ENCODE results near the gene CELF1.

Gene CELF1

DNA sequence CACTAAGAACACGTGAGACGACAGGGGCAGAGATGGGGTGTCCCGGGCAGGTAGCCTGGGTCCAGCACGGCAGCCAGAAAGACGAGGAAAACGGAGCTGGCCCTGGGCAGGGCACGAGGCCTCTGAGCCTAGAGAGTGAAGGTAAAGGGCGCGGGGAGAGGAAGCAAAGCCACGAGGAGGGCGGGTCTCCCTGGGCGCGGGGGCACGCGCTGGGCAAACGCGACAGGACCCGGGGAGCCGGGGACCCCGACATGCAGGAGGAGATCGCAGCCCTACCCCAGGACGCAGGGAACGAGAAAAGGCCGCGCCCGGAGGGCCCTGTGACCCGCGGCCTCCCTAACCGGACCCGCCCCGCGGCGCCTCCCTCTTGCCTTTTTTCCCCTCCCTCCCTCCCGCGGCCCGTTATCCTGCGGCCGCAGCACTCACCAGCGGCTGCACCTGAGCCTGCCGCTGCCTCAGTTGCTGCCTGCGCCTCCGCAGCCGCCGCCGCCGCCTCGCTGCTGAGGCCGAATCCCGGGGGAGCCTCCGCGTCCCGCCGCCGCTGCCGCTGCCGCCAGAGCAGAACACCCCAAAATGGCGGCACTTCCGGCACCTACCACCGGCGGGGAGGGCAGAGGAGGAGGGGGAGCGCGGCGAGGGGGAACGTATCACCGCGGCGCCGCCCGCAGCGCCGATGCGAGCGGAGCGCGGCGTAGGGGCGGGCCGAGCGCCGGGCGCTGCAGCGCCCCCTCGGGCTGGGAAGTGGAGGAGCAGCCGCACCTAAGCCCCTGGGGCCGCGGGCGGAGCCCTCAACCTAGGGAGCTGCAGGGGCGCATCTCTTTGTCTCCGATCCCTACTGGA is at the start of gene CELF1:
Gene CELF1 (minus strand): TSS at position 567 of the 840 bp plus-strand sequence. CDS start 53,609 bp downstream, outside the sequence.
- DNase-seq: peak; percentile 97

GRCh38 chr11:47599902-47600301 is 47.0 kb upstream of the CELF1 start:
- no peak for DNase-seq

- no peak for DNase-seq
Measured at GRCh38 chr11:47595967-47596366, 43.0 kb upstream of the CELF1 start.

- DNase-seq: no peak
Measured at GRCh38 chr11:47595029-47595428, 42.1 kb upstream of the CELF1 start.

DNA sequence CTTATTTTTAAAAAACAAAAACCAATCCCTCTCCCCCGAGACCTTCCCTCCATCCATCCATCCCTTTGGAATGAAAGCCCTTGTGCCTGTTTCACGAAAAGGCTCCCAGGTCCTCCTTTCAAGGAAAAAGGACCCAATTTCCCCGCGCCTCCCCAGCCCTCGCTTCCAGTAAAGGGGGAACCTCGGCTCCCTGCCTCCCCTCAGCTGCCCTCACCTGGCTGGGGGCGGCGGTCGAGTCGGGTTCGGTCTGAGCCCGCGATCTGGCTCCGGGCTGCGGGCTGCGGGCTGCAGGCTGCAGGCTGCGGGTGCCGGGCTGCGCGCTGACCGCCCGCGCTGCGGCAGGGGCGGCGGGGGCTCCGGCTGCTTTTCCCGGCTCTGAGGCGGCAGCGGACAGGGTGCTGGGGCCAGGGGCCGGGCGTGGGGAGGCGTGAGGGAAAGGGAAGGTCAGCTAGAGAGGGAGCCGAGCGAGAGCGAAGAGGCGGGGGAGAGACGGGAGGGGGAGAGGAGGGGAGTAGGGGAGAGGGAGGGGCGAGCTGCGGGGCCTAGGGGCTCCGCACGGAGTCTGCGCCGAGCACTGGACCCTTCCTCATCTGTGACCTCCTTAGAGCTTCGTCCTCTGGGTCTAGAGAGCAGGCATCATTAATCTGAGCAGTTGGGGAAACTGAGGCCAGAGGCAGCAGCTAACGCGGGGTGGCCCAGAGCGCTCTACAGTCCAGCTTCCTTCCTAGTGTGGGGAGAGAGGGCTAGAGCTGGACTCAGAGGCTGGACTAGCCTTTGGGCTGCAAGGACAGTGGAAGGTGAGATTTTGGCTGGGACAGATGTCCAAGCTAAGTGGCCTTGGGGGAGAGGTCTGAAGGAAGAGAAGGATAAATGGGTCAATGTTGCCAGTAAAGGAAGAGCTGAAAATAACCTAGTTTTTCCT is 41.3 kb upstream of the CELF1 start, which contains the start of gene C1QTNF4:
Gene C1QTNF4 (minus strand): TSS at position 478 of the 922 bp plus-strand sequence. CDS start 3,601 bp downstream, outside the sequence.
- DNase-seq: no peak

- no peak for DNase-seq
Measured at GRCh38 chr11:47593492-47593933, 40.6 kb upstream of the CELF1 start.

- no peak for DNase-seq
Measured at GRCh38 chr11:47592970-47593369, 40.0 kb upstream of the CELF1 start.

DNA sequence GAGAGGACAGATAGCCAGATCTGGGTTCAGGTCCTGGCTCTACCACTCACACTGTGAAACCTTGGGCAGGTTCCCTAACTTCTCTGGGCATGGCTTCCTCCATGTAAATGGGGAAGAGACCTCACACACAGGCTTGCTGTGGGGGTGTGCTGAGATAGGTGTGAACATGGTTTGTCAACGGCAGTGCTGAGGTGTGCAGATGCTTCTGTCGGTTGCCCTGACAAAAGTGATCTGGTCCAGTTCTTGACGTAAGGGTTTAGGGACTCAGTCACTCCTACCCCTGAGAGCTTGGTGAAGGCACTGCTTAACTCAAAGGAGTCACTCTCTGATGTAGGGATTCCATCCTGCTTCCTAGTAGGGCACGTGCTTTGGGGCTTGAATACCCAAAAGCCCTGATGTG is 39.3 kb upstream of the CELF1 start:
- DNase-seq: no peak

DNA sequence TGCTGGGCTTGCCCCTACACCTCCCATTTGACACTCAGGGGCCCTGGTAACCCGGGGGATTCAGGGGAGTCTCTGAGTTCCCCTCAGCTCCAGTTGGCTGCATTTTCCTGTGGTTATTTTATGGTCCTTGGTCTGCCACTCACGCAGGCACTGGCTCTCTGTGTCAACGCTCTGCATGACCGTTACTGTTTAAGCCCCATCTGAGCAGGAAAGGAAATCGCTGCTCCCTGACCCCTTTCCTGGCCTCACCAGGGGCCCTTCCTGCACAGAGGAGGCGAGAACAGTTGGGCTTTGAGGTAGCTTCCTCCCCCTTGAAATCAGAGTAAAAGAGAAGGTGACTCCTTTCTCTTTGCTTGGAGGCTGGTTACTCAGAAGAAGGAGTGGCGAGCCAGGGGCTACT is 38.8 kb upstream of the CELF1 start:
- no peak for DNase-seq

GRCh38 chr11:47589977-47590861 is 37.3 kb upstream of the CELF1 start:
- no peak for DNase-seq

DNA sequence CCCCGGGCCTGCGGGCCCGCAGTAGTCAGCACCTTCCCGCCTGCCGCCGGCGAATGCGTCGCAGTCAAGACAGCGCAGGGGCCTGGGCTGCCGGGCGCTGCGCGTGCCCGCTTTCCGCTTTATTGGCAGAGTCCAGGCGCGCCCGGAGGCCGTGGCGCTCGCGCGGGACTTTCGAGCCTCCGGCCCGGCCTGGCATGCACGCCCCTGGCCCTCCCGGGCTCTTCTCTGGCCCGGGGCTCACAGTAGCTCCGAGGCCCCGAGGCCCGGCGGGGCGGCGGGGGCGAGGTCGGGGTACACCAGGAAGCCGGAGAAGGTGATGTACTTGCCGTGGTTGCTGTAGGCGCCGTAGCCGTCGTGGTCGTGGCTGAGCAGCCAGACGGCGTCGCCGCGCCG is 36.6 kb upstream of the CELF1 start:
- no peak for DNase-seq

GRCh38 chr11:47589118-47589517 is 36.2 kb upstream of the CELF1 start:
- DNase-seq: no peak

- DNase-seq: no peak
Measured at GRCh38 chr11:47587723-47588326, 34.9 kb upstream of the CELF1 start.

GRCh38 chr11:47587039-47587716 is 34.2 kb upstream of the CELF1 start:
- no peak for DNase-seq

DNA sequence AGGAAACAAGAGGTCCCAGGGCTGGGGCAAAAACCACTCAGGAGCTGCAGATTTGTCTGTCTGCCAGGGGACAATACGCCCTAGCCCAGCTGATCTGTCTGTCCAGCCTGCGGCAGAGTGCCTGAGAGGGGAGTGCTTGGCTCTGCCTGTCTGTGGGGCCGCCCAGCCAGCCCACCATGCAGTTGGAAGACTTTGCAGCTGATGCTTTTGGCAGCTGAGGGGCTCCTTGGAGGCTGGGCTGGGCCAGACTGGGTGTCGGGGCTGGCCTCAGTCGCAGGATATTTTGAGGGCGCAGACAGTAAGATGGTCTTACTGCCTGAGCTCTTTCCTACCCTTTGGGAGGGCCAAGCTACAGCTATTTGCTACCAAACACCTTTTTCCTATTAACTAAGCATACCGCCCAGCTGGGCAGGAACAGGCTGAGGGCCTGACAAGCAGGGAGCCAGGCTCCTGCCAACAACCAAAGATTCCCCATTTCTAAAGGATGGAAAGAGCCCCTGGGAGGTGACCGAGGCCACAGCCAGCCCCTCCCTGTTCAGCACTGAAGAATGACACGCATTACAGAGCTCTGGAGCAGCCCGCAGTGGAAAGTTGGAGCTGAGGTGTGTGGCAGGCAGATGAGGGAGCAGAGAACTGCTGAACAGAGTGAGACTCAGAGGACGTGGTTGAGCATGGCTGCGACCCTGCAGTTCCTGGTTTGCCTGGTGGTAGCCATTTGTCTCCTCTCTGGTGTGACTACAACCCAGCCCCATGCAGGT is 33.3 kb upstream of the CELF1 start, which contains the start of gene FAM180B:
Gene FAM180B (plus strand): TSS at position 581 of the 758 bp plus-strand sequence. CDS start 91 bp downstream, at position 672.
- DNase-seq: no peak

- no peak for DNase-seq
Measured at GRCh38 chr11:47583844-47584243, 30.9 kb upstream of the CELF1 start.

DNA sequence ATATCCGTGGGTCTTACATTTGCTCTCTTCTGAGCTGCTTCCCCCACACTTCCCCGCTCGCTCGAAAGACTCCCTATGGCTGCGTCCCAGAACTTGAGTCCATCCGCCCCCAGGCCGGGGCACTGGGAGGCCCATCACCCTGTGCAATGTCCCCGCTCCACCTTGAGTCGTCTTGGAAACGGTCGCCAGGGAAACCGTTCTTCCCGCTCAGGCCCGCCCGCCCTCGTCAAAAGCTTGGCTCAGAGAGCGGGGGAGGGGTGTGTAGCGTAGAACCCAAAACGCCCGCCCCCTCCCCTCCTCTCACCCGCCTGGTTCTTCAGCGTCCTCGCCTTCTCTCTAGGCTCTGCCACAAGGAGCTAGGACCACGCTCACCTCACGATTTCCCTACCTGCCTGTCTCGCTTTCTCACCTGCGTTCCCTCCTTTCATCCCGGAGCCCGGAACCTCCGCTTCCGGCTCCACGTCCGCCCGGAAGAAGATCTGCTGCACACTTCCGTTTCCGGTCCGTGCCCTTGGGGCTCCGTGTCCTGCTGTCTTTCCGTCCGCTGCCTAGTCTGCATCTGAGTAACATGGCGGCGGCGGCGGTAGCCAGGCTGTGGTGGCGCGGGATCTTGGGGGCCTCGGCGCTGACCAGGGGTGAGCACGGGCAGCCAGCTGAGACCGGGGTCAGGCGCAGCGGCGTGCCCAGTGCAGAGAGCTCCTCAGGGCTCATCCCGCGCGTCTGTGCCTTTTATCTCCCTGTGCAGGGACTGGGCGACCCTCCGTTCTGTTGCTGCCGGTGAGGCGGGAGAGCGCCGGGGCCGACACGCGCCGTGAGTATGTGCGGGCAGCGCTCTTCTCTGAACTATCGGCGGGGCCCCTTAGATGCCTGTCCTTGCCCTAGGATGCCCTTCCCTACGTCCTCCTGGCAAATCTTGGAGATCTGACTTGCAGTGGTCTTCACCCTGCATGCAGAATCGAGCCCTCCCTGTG is 25.9 kb upstream of the CELF1 start, which contains the start of the genes KBTBD4 and NDUFS3:
Gene KBTBD4 (minus strand): TSS at position 447 of the 971 bp plus-strand sequence. CDS start 19 bp downstream, at position 428.
Gene NDUFS3 (plus strand): TSS at position 551 of the 971 bp plus-strand sequence. CDS start 18 bp downstream, at position 569.
- DNase-seq: peak; percentile 95

- no peak for DNase-seq
Measured at GRCh38 chr11:47577460-47578041, 24.6 kb upstream of the CELF1 start.

- no peak for DNase-seq
Measured at GRCh38 chr11:47573321-47573720, 20.4 kb upstream of the CELF1 start.

All from NCI-H2171 treated with DMSO at 0.1 percent for 48 hours (cell line).